Sigmoid colon (tissue), 3 donors: ENCODE results near the gene ZSCAN9.

ENCODE experiments used
- POLR2A ChIP-seq, 2 donors: fragments of 450-650 bp; IDR thresholded peaks; one replicate each; pipeline ENCODE4 v1.6.1; 2016; ENCODE audit warnings: antibody characterized with exemption in 2 of 2, mild to moderate bottlenecking in 2 of 2, moderate library complexity in 2 of 2
- TF ChIP-seq, protein P1 (sequence below), 4 experiments: fragments of 450-650 bp in 3 of 4; fragments of 200-600 bp in 1 of 4; IDR thresholded peaks; one replicate each; pipeline ENCODE4 v1.5.1; 2016 to 2019; ENCODE audit warnings: antibody characterized with exemption in 4 of 4, mild to moderate bottlenecking in 3 of 4, moderate library complexity in 2 of 4

DNA sequence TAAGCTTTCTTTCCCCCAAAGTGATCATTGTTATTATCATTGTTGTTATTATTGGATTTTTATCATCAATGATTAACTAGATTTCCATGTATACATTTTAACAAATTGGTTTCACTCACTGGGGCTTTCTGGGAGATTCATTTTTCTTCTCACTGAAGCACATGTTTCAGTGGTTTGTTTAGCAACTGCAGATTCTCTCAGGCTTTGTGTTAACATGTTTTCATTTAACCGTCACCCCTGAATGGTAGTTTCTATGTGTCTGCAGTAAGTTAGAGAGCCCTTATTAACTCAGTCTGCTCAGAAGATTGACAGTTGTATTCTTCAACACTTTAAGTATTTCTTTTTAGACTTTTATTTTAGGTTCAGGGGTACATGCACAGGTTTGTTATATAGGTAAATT is 14.6 kb downstream of the ZSCAN9 start:
- TF ChIP-seq POLR2A (IDR thresholded peaks at IDR 0.05): no peak
- TF ChIP-seq, protein P1, sequence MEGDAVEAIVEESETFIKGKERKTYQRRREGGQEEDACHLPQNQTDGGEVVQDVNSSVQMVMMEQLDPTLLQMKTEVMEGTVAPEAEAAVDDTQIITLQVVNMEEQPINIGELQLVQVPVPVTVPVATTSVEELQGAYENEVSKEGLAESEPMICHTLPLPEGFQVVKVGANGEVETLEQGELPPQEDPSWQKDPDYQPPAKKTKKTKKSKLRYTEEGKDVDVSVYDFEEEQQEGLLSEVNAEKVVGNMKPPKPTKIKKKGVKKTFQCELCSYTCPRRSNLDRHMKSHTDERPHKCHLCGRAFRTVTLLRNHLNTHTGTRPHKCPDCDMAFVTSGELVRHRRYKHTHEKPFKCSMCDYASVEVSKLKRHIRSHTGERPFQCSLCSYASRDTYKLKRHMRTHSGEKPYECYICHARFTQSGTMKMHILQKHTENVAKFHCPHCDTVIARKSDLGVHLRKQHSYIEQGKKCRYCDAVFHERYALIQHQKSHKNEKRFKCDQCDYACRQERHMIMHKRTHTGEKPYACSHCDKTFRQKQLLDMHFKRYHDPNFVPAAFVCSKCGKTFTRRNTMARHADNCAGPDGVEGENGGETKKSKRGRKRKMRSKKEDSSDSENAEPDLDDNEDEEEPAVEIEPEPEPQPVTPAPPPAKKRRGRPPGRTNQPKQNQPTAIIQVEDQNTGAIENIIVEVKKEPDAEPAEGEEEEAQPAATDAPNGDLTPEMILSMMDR (IDR thresholded peaks at IDR 0.05): no peak
